Testis (tissue), 2 donors: ENCODE data around the gene NOX5.

ENCODE experiments used
- CTCF ChIP-seq, 3 experiments: fragments of 450-650 bp in 2 of 3; fragments of 200-600 bp in 1 of 3; sonication (generic) in 1 of 3; IDR thresholded peaks; one replicate each; pipeline ENCODE4 v1.5.1; 2016 to 2019; ENCODE audit warnings: antibody characterized with exemption in 3 of 3, mild to moderate bottlenecking in 2 of 3, moderate library complexity in 1 of 3
- POLR2A ChIP-seq: fragments of 450-650 bp; IDR thresholded peaks from one replicate; pipeline ENCODE4 v1.6.1; 2017; ENCODE audit warnings: antibody characterized with exemption, mild to moderate bottlenecking, moderate library complexity

GRCh38 chr15:69035918-69036258, 21.4 kb downstream of the NOX5 start:
- no peak for TF ChIP-seq POLR2A
- no peak for TF ChIP-seq CTCF (IDR thresholded peaks at IDR 0.05)
